HG03280 (cell line): ENCODE results near the gene CELF2.

Source experiments
- ATAC-seq: cut with Tn5 transposase; IDR thresholded peaks from one replicate; pipeline ENCODE4 v1.9.1; 2021; ENCODE audit warnings: mild to moderate bottlenecking, moderate library complexity; ENCODE audit not compliant: unreplicated experiment

CELF2 gene

GRCh38 chr10:11240641-11241040 is 223.0 kb downstream of the CELF2 start:
- no peak for ATAC-seq

- ATAC-seq: peak; percentile 66
Observed at GRCh38 chr10:11242443-11243387, 225.0 kb downstream of the CELF2 start.

- ATAC-seq: no peak
Observed at GRCh38 chr10:11243425-11244222, 226.0 kb downstream of the CELF2 start.

GRCh38 chr10:11245095-11245479 is 227.4 kb downstream of the CELF2 start:
- ATAC-seq: no peak

GRCh38 chr10:11245510-11245909 is 227.8 kb downstream of the CELF2 start:
- ATAC-seq: peak; percentile 37

GRCh38 chr10:11245981-11246590 is 228.4 kb downstream of the CELF2 start:
- no peak for ATAC-seq

- ATAC-seq: no peak
Observed at GRCh38 chr10:11246752-11247467, 229.2 kb downstream of the CELF2 start.

- no peak for ATAC-seq
Observed at GRCh38 chr10:11249152-11249807, 231.6 kb downstream of the CELF2 start.

- ATAC-seq: no peak
Observed at GRCh38 chr10:11249808-11250195, 232.1 kb downstream of the CELF2 start.

- ATAC-seq: no peak
Observed at GRCh38 chr10:11250304-11250703, 232.6 kb downstream of the CELF2 start.

- ATAC-seq: no peak
Observed at GRCh38 chr10:11252887-11253286, 235.2 kb downstream of the CELF2 start.

- no peak for ATAC-seq
Observed at GRCh38 chr10:11253385-11254002, 235.8 kb downstream of the CELF2 start.

GRCh38 chr10:11255156-11255555 is 237.5 kb downstream of the CELF2 start:
- no peak for ATAC-seq

GRCh38 chr10:11255796-11256444 is 238.2 kb downstream of the CELF2 start:
- no peak for ATAC-seq

GRCh38 chr10:11256896-11257295 is 239.2 kb downstream of the CELF2 start:
- ATAC-seq: no peak

GRCh38 chr10:11257440-11258090 is 239.9 kb downstream of the CELF2 start:
- no peak for ATAC-seq

GRCh38 chr10:11260170-11260569 is 242.5 kb downstream of the CELF2 start:
- ATAC-seq: no peak

GRCh38 chr10:11261143-11261542 is 243.5 kb downstream of the CELF2 start:
- no peak for ATAC-seq
